Measurements from ENCODE around the gene TMEM255B. TPM values are rescaled to one million over a fixed set of nuclear protein-coding genes. Genes with fewer than 3 reads are reported as not detected.
"Not testable (repeated sequence)": the region's sequence is repeated elsewhere in the genome, so short reads cannot be mapped to it uniquely, and the experiment has no call there.

TMEM255B gene
- total RNA-seq, 6 donors from 2014 or later: 1.4 to 39.0 (median 13.8) TPM

- ATAC-seq (ENCODE audit: low FRiP score in 2 of 2) (peak in 1 of 2 donors; percentile 6), DNase-seq (no peak)
- H3K4me3 ChIP-seq: no peak overlapping the region
- WGBS, 2 donors: 76 to 93% methylated on average over 10 to 22 of the region's 24 CpGs
- H3K27me3 ChIP-seq: no peaks in the 10 kb centered on the region
- peaks cover 6 to 20% (median 9%) of the 10 kb centered on the region in 4 donors for H3K4me1 ChIP-seq
- TF ChIP-seq POLR2A (IDR thresholded peaks at IDR 0.05) (no peak), POLR2AphosphoS5 (IDR thresholded peaks at IDR 0.05) (no peak), EP300 (IDR thresholded peaks at IDR 0.05) (no peak)
- TF ChIP-seq, protein P1, sequence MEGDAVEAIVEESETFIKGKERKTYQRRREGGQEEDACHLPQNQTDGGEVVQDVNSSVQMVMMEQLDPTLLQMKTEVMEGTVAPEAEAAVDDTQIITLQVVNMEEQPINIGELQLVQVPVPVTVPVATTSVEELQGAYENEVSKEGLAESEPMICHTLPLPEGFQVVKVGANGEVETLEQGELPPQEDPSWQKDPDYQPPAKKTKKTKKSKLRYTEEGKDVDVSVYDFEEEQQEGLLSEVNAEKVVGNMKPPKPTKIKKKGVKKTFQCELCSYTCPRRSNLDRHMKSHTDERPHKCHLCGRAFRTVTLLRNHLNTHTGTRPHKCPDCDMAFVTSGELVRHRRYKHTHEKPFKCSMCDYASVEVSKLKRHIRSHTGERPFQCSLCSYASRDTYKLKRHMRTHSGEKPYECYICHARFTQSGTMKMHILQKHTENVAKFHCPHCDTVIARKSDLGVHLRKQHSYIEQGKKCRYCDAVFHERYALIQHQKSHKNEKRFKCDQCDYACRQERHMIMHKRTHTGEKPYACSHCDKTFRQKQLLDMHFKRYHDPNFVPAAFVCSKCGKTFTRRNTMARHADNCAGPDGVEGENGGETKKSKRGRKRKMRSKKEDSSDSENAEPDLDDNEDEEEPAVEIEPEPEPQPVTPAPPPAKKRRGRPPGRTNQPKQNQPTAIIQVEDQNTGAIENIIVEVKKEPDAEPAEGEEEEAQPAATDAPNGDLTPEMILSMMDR (IDR thresholded peaks at IDR 0.05): no peak
- H3K27ac ChIP-seq: no peak overlapping the region
- no peaks in the 10 kb centered on the region for H3K36me3 ChIP-seq
- H3K9me3 ChIP-seq: no peaks in the 10 kb centered on the region
Observed at GRCh38 chr13:113743366-113744195, 15.4 kb upstream of the TMEM255B start.

DNA sequence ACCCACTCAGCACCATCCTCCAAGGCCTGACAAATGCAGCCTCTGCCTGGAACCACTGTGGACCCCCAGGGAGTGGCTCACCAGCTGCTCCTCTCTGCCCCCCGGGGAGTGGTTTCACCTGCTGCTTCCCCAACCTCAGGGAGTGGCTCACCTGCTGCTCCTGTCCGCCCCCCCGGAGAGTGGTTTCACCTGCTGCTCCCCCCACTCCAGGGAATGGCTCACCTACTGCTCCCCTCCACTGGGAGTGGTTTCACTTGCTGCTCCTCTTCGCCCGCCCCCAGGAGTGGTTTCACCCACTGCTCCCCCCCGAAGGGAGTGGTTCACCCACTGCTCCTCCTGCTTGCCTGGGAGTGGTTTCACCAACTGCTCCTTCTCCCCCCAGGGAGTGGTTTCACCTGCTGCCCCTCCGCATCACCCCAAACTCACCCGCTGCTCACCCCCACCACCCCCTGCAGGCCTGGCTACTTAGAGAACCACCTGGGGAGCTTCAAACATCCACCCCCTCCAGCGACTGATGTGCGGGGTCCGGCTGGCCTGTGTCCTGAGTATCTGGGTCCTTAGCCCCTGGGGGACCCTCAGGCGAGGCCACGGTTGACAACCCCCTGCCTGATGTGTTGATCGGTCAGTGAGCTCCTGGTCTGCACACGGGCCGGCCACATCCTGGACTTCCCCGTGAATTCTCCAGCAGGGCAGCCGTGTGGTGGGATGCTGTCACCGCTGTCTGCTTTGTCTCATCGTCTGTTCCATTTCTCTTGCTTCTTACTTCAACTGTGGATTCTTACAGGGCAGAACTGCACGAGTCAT, 14.6 kb upstream of the TMEM255B start:
- H3K36me3 ChIP-seq: no peaks in the 10 kb centered on the region
- H3K4me3 ChIP-seq: no peak overlapping the region
- H3K9me3 ChIP-seq: no peaks in the 10 kb centered on the region
- H3K27me3 ChIP-seq: no peaks in the 10 kb centered on the region
- peaks cover 6 to 20% (median 9%) of the 10 kb centered on the region in 4 donors for H3K4me1 ChIP-seq
- 88 to 89% methylated on average over 17 to 21 of the region's 21 CpGs for WGBS, 2 donors
- H3K27ac ChIP-seq: no peak overlapping the region
- ATAC-seq (ENCODE audit: low FRiP score in 2 of 2) (no peak), DNase-seq (no peak)
- no peak for TF ChIP-seq POLR2AphosphoS5 (IDR thresholded peaks at IDR 0.05)
- TF ChIP-seq, protein P1 (IDR thresholded peaks at IDR 0.05): no peak
- TF ChIP-seq EP300 (IDR thresholded peaks at IDR 0.05): no peak

GRCh38 chr13:113745059-113745458, 14.0 kb upstream of the TMEM255B start:
- 94 to 96% methylated on average over 9 of the region's 9 CpGs for WGBS, 2 donors
- ATAC-seq (ENCODE audit: low FRiP score in 2 of 2): no peak
- TF ChIP-seq POLR2A (IDR thresholded peaks at IDR 0.05): no peak
- no peak for TF ChIP-seq POLR2AphosphoS5 (IDR thresholded peaks at IDR 0.05)
- TF ChIP-seq, protein P1 (IDR thresholded peaks at IDR 0.05): no peak
- TF ChIP-seq EP300 (IDR thresholded peaks at IDR 0.05): no peak
- Histone ChIP-seq H3K27ac (no peak overlapping the region), H3K36me3 (no peaks in the 10 kb centered on the region), H3K4me1 (peaks cover 6 to 20% (median 9%) of the 10 kb centered on the region in 4 donors), H3K9me3 (no peaks in the 10 kb centered on the region), H3K27me3 (no peaks in the 10 kb centered on the region), H3K4me3 (no peak overlapping the region)
- no peak for DNase-seq

GRCh38 chr13:113745500-113746142, 13.4 kb upstream of the TMEM255B start:
- H3K4me3 ChIP-seq; H3K36me3 ChIP-seq; H3K27me3 ChIP-seq; H3K27ac ChIP-seq; ATAC-seq (ENCODE audit: low FRiP score in 2 of 2); DNase-seq; H3K9me3 ChIP-seq: not testable (repeated sequence)
- peaks cover 6 to 19% (median 9%) of the 10 kb centered on the region in 4 donors for H3K4me1 ChIP-seq
- 92 to 93% methylated on average over 23 to 24 of the region's 24 CpGs for WGBS, 2 donors

GRCh38 chr13:113746143-113746525, 12.9 kb upstream of the TMEM255B start:
- TF ChIP-seq EP300 (IDR thresholded peaks at IDR 0.05): no peak
- no peak for TF ChIP-seq POLR2AphosphoS5 (IDR thresholded peaks at IDR 0.05)
- TF ChIP-seq, protein P1 (IDR thresholded peaks at IDR 0.05): no peak
- no peak for TF ChIP-seq POLR2A (IDR thresholded peaks at IDR 0.05)
- DNase-seq (no peak), ATAC-seq (ENCODE audit: low FRiP score in 2 of 2) (no peak)
- WGBS, 2 donors: 84 to 92% methylated on average over 5 of the region's 5 CpGs
- H3K4me1 ChIP-seq: peaks cover 6 to 14% (median 9%) of the 10 kb centered on the region in 4 donors
- no peaks in the 10 kb centered on the region for H3K27me3 ChIP-seq
- H3K4me3 ChIP-seq: no peak overlapping the region
- no peaks in the 10 kb centered on the region for H3K9me3 ChIP-seq
- H3K36me3 ChIP-seq: no peaks in the 10 kb centered on the region
- no peak overlapping the region for H3K27ac ChIP-seq

Measured in upper lobe of left lung (tissue), 6 donors.